K562 (cell line): Measurements from ENCODE around the gene DCUN1D4. TPM values are rescaled to one million over a fixed set of nuclear protein-coding genes. Genes with fewer than 3 reads are reported as not detected.

ENCODE experiments used
- ATAC-seq: fragments of 200-7000 bp; cut with Tn5 transposase; 3 replicates; pipeline ENCODE4 v1.9.1; 2020; ENCODE audit warnings: moderate library complexity
- BruUV-seq: library from RNA; stranded (reverse); fragments of 400-500 nt; replicated peaks from 2 replicates; lab custom pipeline; 2021; lab: Mats Ljungman, UMichigan
- CTCF ChIA-PET: fragments of 300-600 bp; formaldehyde crosslinking; extraction: SDS; loops from one replicate; lab custom pipeline; 2021; ENCODE audit warnings: low intra/inter-chr PET ratio; lab: Yijun Ruan, JAX
- POLR2A ChIA-PET: fragments of 300-600, 350-650 bp; sonication (Branson Sonifier 250); formaldehyde crosslinking; extraction: SDS; loops from one replicate; lab custom pipeline; 2021; ENCODE audit warnings: antibody characterized with exemption, inconsistent platforms; lab: Yijun Ruan, JAX
- DNase-seq, 4 experiments: peaks; one replicate each; pipeline versions ENCODE4 v3.0.0 to v3.0.0-alpha.2; 2011 to 2018; ENCODE audit warnings: low spot score in 3 of 4, mixed read lengths in 3 of 4; ENCODE audit errors: extremely low read depth in 1 of 4
- FAIRE-seq: peaks from 2 replicates; lab custom pipeline; 2011; peaks lifted over from hg19 to GRCh38; lab: Jason Lieb, UNC
- H2AFZ ChIP-seq: 2 replicates; pipeline ENCODE4 v1.6.0; 2011; ENCODE audit warnings: low read depth, low read length, control low read depth, inconsistent platforms
- H3K27ac ChIP-seq: fragments of 200-600 bp; 3 replicates; pipeline ENCODE4 v1.8.0; 2011; ENCODE audit warnings: low read depth, mild to moderate bottlenecking, control low read depth, inconsistent platforms, low read length, moderate library complexity, mixed read lengths; ENCODE audit errors: extremely low read depth
- H3K27me3 ChIP-seq, 2 experiments: fragments of 300-600 bp in 1 of 2; 2 replicates in 1 of 2; 3 replicates in 1 of 2; pipeline versions ENCODE4 v1.6.0 to v1.8.0; 2011; ENCODE audit warnings: inconsistent platforms in 2 of 2, low read length in 2 of 2, mild to moderate bottlenecking in 1 of 2, mixed read lengths in 1 of 2, moderate library complexity in 1 of 2; ENCODE audit not compliant: control insufficient read depth in 2 of 2, insufficient read depth in 2 of 2
- H3K36me3 ChIP-seq: fragments of 300-600 bp; 3 replicates; pipeline ENCODE4 v1.8.0; 2011; ENCODE audit warnings: mild to moderate bottlenecking, low read length, inconsistent platforms; ENCODE audit not compliant: control insufficient read depth, insufficient read depth
- H3K4me1 ChIP-seq, 2 experiments: fragments of 200-600 bp in 1 of 2; replicated peaks in 1 of 2; 2 replicates in 1 of 2; 3 replicates in 1 of 2; pipeline versions ENCODE4 v1.5.1 to v1.8.0; 2011; ENCODE audit warnings: inconsistent platforms in 2 of 2, low read length in 2 of 2, mild to moderate bottlenecking in 1 of 2, mixed read lengths in 1 of 2, moderate library complexity in 1 of 2; ENCODE audit not compliant: control insufficient read depth in 2 of 2, insufficient read depth in 2 of 2
- H3K4me2 ChIP-seq: 2 replicates; pipeline ENCODE4 v1.6.1; 2011; ENCODE audit warnings: low read length, control low read depth, inconsistent platforms, mixed read lengths; ENCODE audit not compliant: insufficient read depth
- H3K4me3 ChIP-seq: fragments of 200-600 bp; sonication (generic), shearing (Covaris generic); 2 replicates; pipeline ENCODE4 v1.5.1; 2016; ENCODE audit warnings: control low read depth, inconsistent platforms
- H3K79me2 ChIP-seq: fragments of 200-600 bp; 3 replicates; pipeline ENCODE4 v1.8.0; 2011; ENCODE audit warnings: low read length, inconsistent platforms; ENCODE audit not compliant: control insufficient read depth, insufficient read depth
- H3K9ac ChIP-seq, 2 experiments: 2 replicates each; pipeline versions ENCODE4 v1.6.0 to v1.6.1; 2011; ENCODE audit warnings: low read depth in 2 of 2, low read length in 2 of 2, control low read depth in 1 of 2, inconsistent platforms in 1 of 2, mild to moderate bottlenecking in 1 of 2, mixed read lengths in 1 of 2; ENCODE audit not compliant: insufficient read depth in 1 of 2
- H3K9me1 ChIP-seq: one replicate; pipeline ENCODE4 v1.6.0; 2011; ENCODE audit warnings: inconsistent platforms, mild to moderate bottlenecking, low read length, moderate library complexity; ENCODE audit not compliant: control insufficient read depth, insufficient read depth
- H3K9me3 ChIP-seq: replicated peaks from 2 replicates; pipeline ENCODE4 v1.5.1; 2011; ENCODE audit warnings: low read depth, low read length, inconsistent platforms; ENCODE audit not compliant: control insufficient read depth, insufficient read depth
- H4K20me1 ChIP-seq: replicated peaks from 2 replicates; pipeline ENCODE4 v1.6.1; 2011; ENCODE audit warnings: low read length, inconsistent platforms, mixed read lengths; ENCODE audit not compliant: control insufficient read depth, insufficient read depth
- ARID3B ChIP-seq: fragments of 250-450 bp; sonication (Bioruptor Pico); IDR thresholded peaks from 2 replicates; pipeline ENCODE4 v1.4.0; 2020; ENCODE audit warnings: borderline replicate concordance
- BRD9 ChIP-seq: fragments of 450-650 bp; IDR thresholded peaks from 2 replicates; pipeline ENCODE4 v1.6.1; 2018; ENCODE audit warnings: low read depth; ENCODE audit not compliant: partially characterized antibody
- MIER1 ChIP-seq: fragments of 450-650 bp; IDR thresholded peaks from 2 replicates; pipeline ENCODE4 v1.6.1; 2016; ENCODE audit warnings: antibody characterized with exemption, mild to moderate bottlenecking, low read depth
- SP2 ChIP-seq: IDR thresholded peaks from 2 replicates; pipeline ENCODE4 v1.6.1; 2011; ENCODE audit warnings: mild to moderate bottlenecking, low read depth, low read length, moderate library complexity; ENCODE audit not compliant: poor library complexity, severe bottlenecking; ENCODE audit errors: extremely low read depth
- SPI1 ChIP-seq: IDR thresholded peaks from 2 replicates; pipeline ENCODE4 v1.6.1; 2011; ENCODE audit warnings: low read depth, low read length, control low read depth, borderline replicate concordance
- SRSF1 ChIP-seq: fragments of 200-400 bp; formaldehyde crosslinking; IDR thresholded peaks from 2 replicates; pipeline ENCODE4 v1.6.1; 2017; ENCODE audit warnings: mild to moderate bottlenecking, low read depth, low read length, moderate library complexity
- TSC22D4 ChIP-seq: fragments of 450-650 bp; IDR thresholded peaks from 2 replicates; pipeline ENCODE4 v1.6.1; 2016; ENCODE audit warnings: missing genetic modification characterization, missing biosample characterization, control low read depth
- ZNF23 ChIP-seq: fragments of 250-450 bp; sonication (Bioruptor Pico); IDR thresholded peaks from 2 replicates; pipeline ENCODE4 v1.4.0; 2020; ENCODE audit warnings: mild to moderate bottlenecking
- ZNF311 ChIP-seq: fragments of 250-450 bp; sonication (Bioruptor Pico); IDR thresholded peaks from 2 replicates; pipeline ENCODE4 v1.4.0; 2020; ENCODE audit warnings: mild to moderate bottlenecking, moderate library complexity
- ZNF583 ChIP-seq: fragments of 250-450 bp; sonication (Bioruptor Pico); IDR thresholded peaks from 2 replicates; pipeline ENCODE4 v1.4.0; 2020
- WGBS: fragments of 100-300 bp; shearing (Covaris generic); methylation state at CpG from one replicate; pipeline ENCODE4 v1.1.6; 2016; ENCODE audit warnings: low coverage, mixed read lengths; ENCODE audit not compliant: insufficient coverage; ENCODE audit errors: missing lambda C conversion rate; 5-methylcytosine and 5-hydroxymethylcytosine counted together
- in situ Hi-C: fragments of 300-500 bp; cut with MboI; formaldehyde crosslinking; loops from 4 replicates; pipeline ENCODE4 v1.15.0; 2018; ENCODE audit warnings: inconsistent platforms, mixed read lengths
- intact Hi-C: fragments of 100-400 bp; cut with micrococcal nuclease; formaldehyde crosslinking; loops from 2 replicates; pipeline ENCODE4 v1.14.2; 2022
- polyA plus RNA-seq, 8 experiments: library from polyadenylated mRNA; depleted of rRNA in 4 of 8; stranded (reverse) in 5 of 8; unstranded in 3 of 8; fragments of >200 nt; fragmentation: Nextera tagmentation in 2 of 8; fragmentation: Illumina TruSeq in 1 of 8; extraction: Ambion mirVana in 2 of 8; extraction: Trizol in 1 of 8; gene quantifications; 2 replicates each; pipeline versions ENCODE4 v1.2.1 to v1.2.3, GENCODE V29; 2011 to 2014; ENCODE audit warnings: inconsistent platforms in 1 of 8, missing spikeins in 1 of 8
- total RNA-seq, 7 experiments: library from RNA; depleted of rRNA in 6 of 7; stranded (reverse); fragments of >200 nt in 6 of 7; fragmentation: Illumina TruSeq in 2 of 7; extraction: Trizol in 2 of 7; gene quantifications; 2 replicates each; pipeline versions ENCODE4 v1.2.1 to v1.2.3, GENCODE V29; 2011 to 2021; ENCODE audit warnings: low replicate concordance in 1 of 7

Gene DCUN1D4
- total and polyA plus RNA-seq, 9 of the 15 experiments (the other 6 are each of a cell fraction or from before 2014, with no cell fraction given) = 15.1 to 73.5 (median 23.0) TPM

GRCh38 chr4:51943221-51943620 is 100.3 kb downstream of the DCUN1D4 start (continued):
- TF ChIP-seq BRD9 = no peak

DNA sequence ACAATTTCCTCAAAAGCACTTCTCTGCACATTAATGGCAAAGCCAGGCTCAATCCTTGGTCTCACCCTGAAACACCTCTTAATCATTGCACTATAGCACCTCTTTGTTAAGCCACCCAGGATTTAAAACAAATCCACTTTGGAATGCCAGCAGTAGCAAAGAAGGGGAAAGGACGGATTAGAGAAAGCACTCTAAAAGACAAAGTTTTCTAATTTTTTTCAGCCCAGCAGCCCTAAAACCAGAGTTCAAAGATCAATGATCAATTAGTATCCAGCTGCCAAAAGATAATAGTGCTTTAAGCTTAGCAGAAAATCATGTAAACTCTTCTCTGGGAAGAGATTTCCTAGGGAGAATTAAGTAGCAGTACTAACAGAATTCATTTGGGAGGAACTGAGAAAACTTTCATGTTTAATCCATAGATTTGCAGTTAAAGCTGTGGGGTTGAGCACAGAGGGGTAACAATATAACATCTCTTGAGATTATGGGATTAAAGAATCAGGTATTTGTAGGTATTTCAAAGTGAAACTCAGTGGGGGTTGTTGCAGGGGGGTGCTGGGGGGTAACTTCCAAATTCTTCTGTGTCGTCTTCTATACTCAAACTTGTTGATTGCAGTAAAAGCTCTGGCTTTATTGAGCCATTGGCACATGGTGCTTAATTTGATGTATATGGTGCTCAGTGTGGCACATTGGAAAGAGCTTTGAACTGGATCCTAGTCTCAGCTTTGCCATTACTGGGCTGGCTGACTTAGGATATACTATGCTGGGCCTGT is 115.4 kb downstream of the DCUN1D4 start:
- Histone ChIP-seq H3K9ac (no peak overlapping the region), H3K4me3 (no peak overlapping the region), H3K36me3 (no peaks in the 10 kb centered on the region), H3K9me3 (no peaks in the 10 kb centered on the region), H3K9me1 (no peaks in the 10 kb centered on the region), H3K27ac (no peak overlapping the region), H4K20me1 (no peaks in the 10 kb centered on the region), H3K27me3 (no peaks in the 10 kb centered on the region), H3K79me2 (no peaks in the 10 kb centered on the region), H2AFZ (no peak overlapping the region), H3K4me1 (no peaks in the 10 kb centered on the region), H3K4me2 (no peak overlapping the region)
- intact Hi-C loops (no loop called here), in situ Hi-C loops (no loop called here)
- ChIA-PET CTCF (no interaction called here), POLR2A (no interaction called here)
- ATAC-seq (no peak), FAIRE-seq (no peak), DNase-seq (no peak)
- no peak for TF ChIP-seq SP2
- no peak for TF ChIP-seq ARID3B (CRISPR knock-in tag)
- TF ChIP-seq ZNF23 (CRISPR knock-in tag) = no peak
- TF ChIP-seq SPI1 = no peak
- no peak for TF ChIP-seq ZNF311 (CRISPR knock-in tag)
- no peak for TF ChIP-seq MIER1
- TF ChIP-seq ZNF583 (CRISPR knock-in tag) = no peak
- no peak for TF ChIP-seq TSC22D4 (tag)
- no peak for TF ChIP-seq SRSF1
- 0% methylated on average over 2 of the region's 2 CpGs for WGBS
- no TSS peak for BruUV-seq
